Pancreas (tissue), 10 donors: ENCODE data around the gene GSTA4. TPM values are rescaled to one million over a fixed set of nuclear protein-coding genes. Genes with fewer than 3 reads are reported as not detected.

Experiments
- ATAC-seq, 4 donors: fragments of 200-7000 bp; cut with Tn5 transposase; one replicate each; pipeline versions ENCODE4 v1.8.0 to v1.9.1; 2020; ENCODE audit warnings: mild to moderate bottlenecking in 4 of 4, moderate library complexity in 4 of 4
- DNase-seq, 6 donors: peaks; one replicate each; pipeline ENCODE4 v3.0.0-alpha.2; 2020
- FAIRE-seq: peaks from 2 replicates; lab custom pipeline; 2012; peaks lifted over from hg19 to GRCh38; lab: Jason Lieb, UNC
- H3K27ac ChIP-seq, 4 donors: fragments of 200-600 bp; sonication (generic); 1 replicate in 3 of 4; 2 replicates in 1 of 4; pipeline versions ENCODE4 v1.5.0 to v1.8.0; 2020
- H3K27me3 ChIP-seq, 4 donors: fragments of 200-600 bp; one replicate each; pipeline ENCODE4 v1.8.0; 2021
- H3K36me3 ChIP-seq, 3 donors: fragments of 200-600 bp; sonication (generic) in 1 of 3; one replicate each; pipeline versions ENCODE4 v1.5.0 to v1.8.0; 2020 to 2021
- H3K4me1 ChIP-seq, 3 donors: fragments of 200-600 bp; one replicate each; pipeline ENCODE4 v1.8.0; 2021
- H3K4me3 ChIP-seq, 4 donors: fragments of 200-600 bp; sonication (generic) in 2 of 4; one replicate each; pipeline versions ENCODE4 v1.5.0 to v1.8.0; 2020 to 2021
- H3K9me3 ChIP-seq, 4 donors: fragments of 200-600 bp; one replicate each; pipeline ENCODE4 v1.8.0; 2021
- WGBS, 2 donors: extraction: QIAGEN DNeasy Blood & Tissue Kit; methylation state at CpG; one replicate each; pipeline ENCODE4 v1.1.7; 2013; 5-methylcytosine and 5-hydroxymethylcytosine counted together
- intact Hi-C, 3 donors: fragments of 100-400 bp; cut with DNase I; formaldehyde crosslinking; loops; one replicate each; pipeline versions ENCODE4 v1.11.1 to v1.14.2; 2022
- polyA plus RNA-seq, 2 donors: library from polyadenylated mRNA; stranded (reverse); fragments of 200-250 nt; gene quantifications; one replicate each; pipeline ENCODE4 v1.2.3, GENCODE V29; 2013
- total RNA-seq, 6 donors: library from RNA; stranded (reverse); fragmentation: NEBNext Ultra II Directional in 4 of 6; extraction: Animal tissue kit (Norgen Biotek cat#: 25700) in 4 of 6; gene quantifications; one replicate each; pipeline versions ENCODE4 v1.2.1 to v1.2.4, GENCODE V29; 2021 to 2023
- TF ChIP-seq, protein P1 (sequence below), 4 donors: fragments of 200-600 bp; sonication (generic) in 3 of 4; IDR thresholded peaks; one replicate each; pipeline versions ENCODE4 v1.5.0 to v1.8.0; 2021; ENCODE audit warnings: antibody characterized with exemption in 4 of 4
- donor health status: healthy with polysubstance abuse.
- donor health status: DM: no; HTN: no; CAD: no; lungs with moderate emphysema.
- donor health status: DM: no; HTN: no; CAD: no.
- donor health status: control.
- donor health status: control.
- donor health status: Bipolar disorder and iron deficiency.
- donor health status: DM: yes; HTN: yes; CAD: no.
- donor health status: DM: no; HTN: no; CAD: no.
- donor health status: DM: no; HTN: no; CAD: no.
- donor health status: DM: yes; HTN: yes; CAD: no.

GSTA4 gene
- total and polyA plus RNA-seq, 8 donors, result 11.0 to 33.3 (median 14.5) TPM

DNA sequence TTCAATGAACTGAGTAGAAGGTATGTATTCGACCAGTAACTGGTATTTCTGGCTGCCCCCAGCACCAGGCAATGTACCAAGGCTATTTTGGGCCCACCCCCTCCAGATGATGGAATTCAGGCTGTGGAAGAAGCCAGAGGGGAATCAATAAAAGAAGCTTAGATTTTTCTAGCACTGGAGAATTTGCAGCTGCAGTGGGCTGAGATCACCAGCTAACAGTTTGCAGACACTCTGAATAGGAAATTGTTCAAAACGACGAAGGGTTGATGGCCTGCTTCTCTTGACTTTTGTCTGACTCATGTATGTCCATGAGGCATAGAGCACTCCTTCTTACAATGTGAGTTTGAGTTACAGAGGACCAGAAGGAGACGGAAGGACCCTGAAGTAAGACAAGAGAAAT, 37.8 kb upstream of the GSTA4 start:
- intact Hi-C loops, result no loop called here
- Histone ChIP-seq H3K4me3 (no peak overlapping the region), H3K27me3 (no peaks in the 10 kb centered on the region), H3K36me3 (peaks cover 0 to 32% (median 6%) of the 10 kb centered on the region in 3 donors), H3K9me3 (no peaks in the 10 kb centered on the region), H3K27ac (no peak overlapping the region), H3K4me1 (no peaks in the 10 kb centered on the region)
- TF ChIP-seq, protein P1, sequence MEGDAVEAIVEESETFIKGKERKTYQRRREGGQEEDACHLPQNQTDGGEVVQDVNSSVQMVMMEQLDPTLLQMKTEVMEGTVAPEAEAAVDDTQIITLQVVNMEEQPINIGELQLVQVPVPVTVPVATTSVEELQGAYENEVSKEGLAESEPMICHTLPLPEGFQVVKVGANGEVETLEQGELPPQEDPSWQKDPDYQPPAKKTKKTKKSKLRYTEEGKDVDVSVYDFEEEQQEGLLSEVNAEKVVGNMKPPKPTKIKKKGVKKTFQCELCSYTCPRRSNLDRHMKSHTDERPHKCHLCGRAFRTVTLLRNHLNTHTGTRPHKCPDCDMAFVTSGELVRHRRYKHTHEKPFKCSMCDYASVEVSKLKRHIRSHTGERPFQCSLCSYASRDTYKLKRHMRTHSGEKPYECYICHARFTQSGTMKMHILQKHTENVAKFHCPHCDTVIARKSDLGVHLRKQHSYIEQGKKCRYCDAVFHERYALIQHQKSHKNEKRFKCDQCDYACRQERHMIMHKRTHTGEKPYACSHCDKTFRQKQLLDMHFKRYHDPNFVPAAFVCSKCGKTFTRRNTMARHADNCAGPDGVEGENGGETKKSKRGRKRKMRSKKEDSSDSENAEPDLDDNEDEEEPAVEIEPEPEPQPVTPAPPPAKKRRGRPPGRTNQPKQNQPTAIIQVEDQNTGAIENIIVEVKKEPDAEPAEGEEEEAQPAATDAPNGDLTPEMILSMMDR (IDR thresholded peaks at IDR 0.05), result no peak
- no peak for DNase-seq
- ATAC-seq, result no peak
- FAIRE-seq, result no peak
- 74 to 79% methylated on average over 4 of the region's 4 CpGs for WGBS, 2 donors

DNA sequence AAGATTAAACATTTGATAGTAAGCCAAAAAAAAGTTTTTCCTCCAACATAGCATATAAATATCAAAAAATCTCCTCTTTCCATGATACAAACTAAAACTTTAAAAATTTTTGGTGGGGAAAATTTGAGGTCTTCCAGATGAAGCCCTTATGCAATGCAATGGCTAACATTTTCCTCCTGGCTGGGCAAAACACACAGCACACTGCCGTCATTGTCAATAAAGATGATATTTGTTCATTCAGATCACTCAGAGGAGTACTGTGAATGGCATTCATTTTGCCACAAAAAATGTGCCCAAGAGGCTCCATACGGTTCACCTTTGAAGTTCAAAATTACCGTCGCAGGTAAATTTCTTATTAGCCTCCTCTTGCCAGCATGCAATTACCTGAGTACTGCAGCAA, 36.2 kb upstream of the GSTA4 start:
- ATAC-seq, result peak in 1 of 4 donors; percentile 46

DNA sequence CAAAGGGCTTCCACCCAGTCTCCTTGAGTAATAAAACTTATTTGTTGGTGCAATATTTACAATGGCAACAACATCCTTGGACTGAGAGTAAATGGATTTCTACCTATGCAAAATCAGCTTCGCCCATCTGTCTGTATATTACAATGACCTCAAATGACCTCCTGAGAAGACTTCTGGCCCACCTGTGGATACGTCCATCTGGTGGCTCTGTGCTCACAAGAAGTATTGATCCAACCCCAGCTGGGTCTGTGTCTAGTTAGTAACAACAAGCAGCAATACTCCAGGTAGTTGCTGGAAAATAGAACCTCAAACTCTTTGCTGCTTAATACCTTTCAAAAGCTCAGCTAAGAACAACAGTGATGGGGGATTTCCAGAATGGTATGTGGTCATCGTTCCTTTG, 34.7 kb upstream of the GSTA4 start:
- DNase-seq (no peak), FAIRE-seq (no peak), ATAC-seq (no peak)
- H3K27me3 ChIP-seq, result no peaks in the 10 kb centered on the region
- H3K27ac ChIP-seq, result no peak overlapping the region
- H3K36me3 ChIP-seq, result peaks cover 0 to 26% (median 6%) of the 10 kb centered on the region in 3 donors
- H3K9me3 ChIP-seq, result no peaks in the 10 kb centered on the region
- no peak overlapping the region for H3K4me3 ChIP-seq
- 63 to 66% methylated on average over 3 of the region's 3 CpGs for WGBS, 2 donors
- no peaks in the 10 kb centered on the region for H3K4me1 ChIP-seq
- intact Hi-C loops, result no loop called here
- TF ChIP-seq, protein P1 (IDR thresholded peaks at IDR 0.05), result no peak

More for the DNA sequence above, 36.2 kb upstream of the GSTA4 start:
- Histone ChIP-seq H3K4me3 (no peak overlapping the region), H3K27me3 (no peaks in the 10 kb centered on the region), H3K27ac (no peak overlapping the region), H3K9me3 (no peaks in the 10 kb centered on the region), H3K36me3 (peaks cover 0 to 32% (median 6%) of the 10 kb centered on the region in 3 donors), H3K4me1 (no peaks in the 10 kb centered on the region)
- TF ChIP-seq, protein P1 (IDR thresholded peaks at IDR 0.05), result no peak
- FAIRE-seq, result no peak
- intact Hi-C loops, result no loop called here
- 92 to 95% methylated on average over 4 of the region's 4 CpGs for WGBS, 2 donors
- DNase-seq, result no peak

DNA sequence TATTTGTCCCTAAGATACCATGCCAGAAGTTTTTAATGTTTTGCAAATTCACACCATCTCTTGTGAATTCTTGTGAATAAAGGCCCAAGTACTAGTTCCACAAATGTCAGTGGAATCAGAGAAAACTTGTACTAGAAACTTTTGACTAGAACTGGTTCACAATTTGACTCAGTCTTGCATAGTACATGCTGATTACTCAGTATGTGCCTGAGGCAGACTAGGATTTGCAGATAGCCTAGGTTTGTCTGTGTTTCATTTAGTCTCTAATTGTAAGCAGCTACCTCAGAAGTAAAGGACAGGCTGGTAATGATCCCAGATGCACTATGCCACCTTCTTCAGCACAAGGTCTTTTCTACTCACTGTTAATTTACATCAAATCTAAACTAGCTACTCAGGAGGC, 34.2 kb upstream of the GSTA4 start:
- Histone ChIP-seq H3K9me3 (no peaks in the 10 kb centered on the region), H3K4me1 (no peaks in the 10 kb centered on the region), H3K27me3 (no peaks in the 10 kb centered on the region), H3K4me3 (no peak overlapping the region), H3K27ac (no peak overlapping the region), H3K36me3 (peaks cover 0 to 23% (median 4%) of the 10 kb centered on the region in 3 donors)
- DNase-seq (no peak), ATAC-seq (no peak), FAIRE-seq (no peak)
- intact Hi-C loops, result no loop called here
- TF ChIP-seq, protein P1 (IDR thresholded peaks at IDR 0.05), result no peak

DNA sequence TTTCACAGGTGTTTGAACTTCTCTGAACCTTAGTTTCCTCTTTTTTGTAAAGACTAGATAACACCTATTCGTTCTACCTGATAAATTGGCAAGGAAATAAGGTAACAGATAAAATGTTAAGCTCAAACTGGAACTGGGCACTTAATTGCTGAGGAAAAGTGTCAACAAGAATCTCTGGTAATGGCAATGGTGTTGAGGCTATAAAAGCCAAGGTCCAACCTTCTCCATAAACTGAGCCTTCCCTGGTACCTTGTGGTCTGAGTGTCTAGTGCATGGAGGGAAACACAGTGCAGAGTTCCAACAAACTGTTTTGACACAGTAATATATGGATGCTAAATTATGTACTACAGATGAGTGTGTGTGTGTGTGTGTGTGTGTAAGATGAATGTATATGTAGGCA, 33.4 kb upstream of the GSTA4 start:
- WGBS, 2 donors, result 29 to 34% methylated on average over 1 of the region's 1 CpG

More for the DNA sequence above, 33.4 kb upstream of the GSTA4 start:
- ATAC-seq (no peak), FAIRE-seq (no peak), DNase-seq (no peak)
- H3K27me3 ChIP-seq, result no peaks in the 10 kb centered on the region
- H3K36me3 ChIP-seq, result peaks cover 0 to 15% (median 0%) of the 10 kb centered on the region in 3 donors
- no peak overlapping the region for H3K4me3 ChIP-seq
- no peaks in the 10 kb centered on the region for H3K9me3 ChIP-seq
- intact Hi-C loops, result no loop called here
- TF ChIP-seq, protein P1 (IDR thresholded peaks at IDR 0.05), result no peak
- H3K4me1 ChIP-seq, result no peaks in the 10 kb centered on the region
- no peak overlapping the region for H3K27ac ChIP-seq
